Colonic mucosa (tissue), 4 donors: ENCODE measurements around the gene FLT3LG. TPM values are rescaled to one million over a fixed set of nuclear protein-coding genes. Genes with fewer than 3 reads are reported as not detected.

ENCODE experiments used
- DNase-seq: peaks from one replicate; pipeline ENCODE4 v3.0.0-alpha.2; 2020
- H3K27ac ChIP-seq: fragments of 200-600 bp; one replicate; pipeline ENCODE4 v1.8.0; 2021
- H3K27me3 ChIP-seq: fragments of 200-600 bp; one replicate; pipeline ENCODE4 v1.8.0; 2021
- H3K36me3 ChIP-seq: fragments of 200-600 bp; one replicate; pipeline ENCODE4 v1.8.0; 2021
- H3K4me1 ChIP-seq: fragments of 200-600 bp; one replicate; pipeline ENCODE4 v1.8.0; 2021; ENCODE audit warnings: mild to moderate bottlenecking
- H3K4me3 ChIP-seq: fragments of 200-600 bp; one replicate; pipeline ENCODE4 v1.8.0; 2021
- H3K9ac ChIP-seq, 2 donors: one replicate each; pipeline ENCODE4 v1.7.0; 2013; ENCODE audit warnings: control low read depth in 2 of 2, low read depth in 2 of 2, low read length in 2 of 2
- H3K9me3 ChIP-seq: fragments of 200-600 bp; one replicate; pipeline ENCODE4 v1.8.0; 2021
- CTCF ChIP-seq: fragments of 200-600 bp; IDR thresholded peaks from one replicate; pipeline ENCODE4 v1.8.0; 2022; ENCODE audit warnings: antibody characterized with exemption, mild to moderate bottlenecking
- intact Hi-C: fragments of 100-400 bp; cut with DNase I; formaldehyde crosslinking; loops from one replicate; pipeline ENCODE4 v1.14.1; 2022
- total RNA-seq, 2 donors: library from RNA; stranded (reverse); fragmentation: NEBNext Ultra II Directional in 1 of 2; extraction: Animal tissue kit (Norgen Biotek cat#: 25700) in 1 of 2; gene quantifications; one replicate each; pipeline ENCODE4 v1.2.1, GENCODE V29; 2021
- donor health status: healthy.
- donor health status: DM: no; HTN: no; CAD: no.
- donor health status: DM: no; HTN: no; CAD: no.

FLT3LG gene
- total RNA-seq, 2 donors from 2014 or later = 2.9 to 4.9 TPM

GRCh38 chr19:49492573-49493405 lies 18.8 kb downstream of the FLT3LG start:
- H3K27me3 ChIP-seq = no peaks in the 10 kb centered on the region
- TF ChIP-seq CTCF = no peak
- no peaks in the 10 kb centered on the region for H3K9me3 ChIP-seq
- peaks cover 26% of the 10 kb centered on the region for H3K36me3 ChIP-seq
- no peak overlapping the region for H3K9ac ChIP-seq
- H3K27ac ChIP-seq = peak overlapping the region; percentile 28
- DNase-seq = no peak
- intact Hi-C loops = no loop called here
- H3K4me3 ChIP-seq = no peak overlapping the region
- peaks cover 16% of the 10 kb centered on the region for H3K4me1 ChIP-seq

- no peak for DNase-seq
- no peak for TF ChIP-seq CTCF
- intact Hi-C loops = no loop called here
- H3K9ac ChIP-seq = peak overlapping the region; percentile 83 to 100
- H3K27me3 ChIP-seq = no peaks in the 10 kb centered on the region
- peaks cover 12% of the 10 kb centered on the region for H3K4me1 ChIP-seq
- no peaks in the 10 kb centered on the region for H3K9me3 ChIP-seq
- H3K4me3 ChIP-seq = peak overlapping the region; percentile 72
- peaks cover 14% of the 10 kb centered on the region for H3K36me3 ChIP-seq
- peak overlapping the region; percentile 94 for H3K27ac ChIP-seq
Measured at GRCh38 chr19:49496574-49497008, 22.6 kb downstream of the FLT3LG start.

GRCh38 chr19:49497047-49497788 lies 23.2 kb downstream of the FLT3LG start:
- H3K9ac ChIP-seq = peak overlapping the region; percentile 83 to 100
- peaks cover 12% of the 10 kb centered on the region for H3K4me1 ChIP-seq
- DNase-seq = peak; percentile 85
- H3K27me3 ChIP-seq = no peaks in the 10 kb centered on the region
- H3K9me3 ChIP-seq = no peaks in the 10 kb centered on the region
- peak overlapping the region; percentile 72 for H3K4me3 ChIP-seq
- H3K36me3 ChIP-seq = peaks cover 8% of the 10 kb centered on the region
- TF ChIP-seq CTCF = no peak
- peak overlapping the region; percentile 94 for H3K27ac ChIP-seq
- intact Hi-C loops = no loop called here

GRCh38 chr19:49497789-49498103 lies 23.7 kb downstream of the FLT3LG start:
- peaks cover 7% of the 10 kb centered on the region for H3K36me3 ChIP-seq
- peak overlapping the region; percentile 72 for H3K4me3 ChIP-seq
- H3K27ac ChIP-seq = peak overlapping the region; percentile 94
- DNase-seq = no peak
- H3K4me1 ChIP-seq = peaks cover 12% of the 10 kb centered on the region
- H3K27me3 ChIP-seq = no peaks in the 10 kb centered on the region
- intact Hi-C loops = no loop called here
- TF ChIP-seq CTCF = no peak
- H3K9ac ChIP-seq = peak overlapping the region in 1 of 2 donors; percentile 100
- H3K9me3 ChIP-seq = no peaks in the 10 kb centered on the region

GRCh38 chr19:49498475-49498874 lies 24.5 kb downstream of the FLT3LG start:
- no peak overlapping the region for H3K4me3 ChIP-seq
- H3K9me3 ChIP-seq = no peaks in the 10 kb centered on the region
- H3K27me3 ChIP-seq = no peaks in the 10 kb centered on the region
- intact Hi-C loops = no loop called here
- TF ChIP-seq CTCF = no peak
- no peak overlapping the region for H3K27ac ChIP-seq
- H3K9ac ChIP-seq = peak overlapping the region in 1 of 2 donors; percentile 100
- H3K4me1 ChIP-seq = peaks cover 12% of the 10 kb centered on the region
- H3K36me3 ChIP-seq = peaks cover 7% of the 10 kb centered on the region
- DNase-seq = no peak
